Left lung (tissue), 10 donors: ENCODE data around the gene PRR19. TPM values are rescaled to one million over a fixed set of nuclear protein-coding genes. Genes with fewer than 3 reads are reported as not detected.
"Not testable (repeated sequence)": the region's sequence is repeated elsewhere in the genome, so short reads cannot be mapped to it uniquely, and the experiment has no call there.

Experiments used
- ATAC-seq: fragments of 200-7000 bp; cut with Tn5 transposase; one replicate; pipeline ENCODE4 v1.9.1; 2020; ENCODE audit warnings: moderate library complexity
- DNase-seq, 4 donors: peaks; one replicate each; pipeline ENCODE4 v3.0.0-alpha.2; 2013 to 2020
- H3K27ac ChIP-seq, 2 donors: fragments of 200-600 bp; sonication (generic) in 1 of 2; one replicate each; pipeline versions ENCODE4 v1.5.0 to v1.8.0; 2020 to 2021
- H3K27me3 ChIP-seq, 2 donors: fragments of 200-600 bp; sonication (generic) in 1 of 2; one replicate each; pipeline versions ENCODE4 v1.5.0 to v1.8.0; 2020 to 2021
- H3K36me3 ChIP-seq, 2 donors: fragments of 200-600 bp; sonication (generic) in 1 of 2; one replicate each; pipeline versions ENCODE4 v1.5.0 to v1.8.0; 2020 to 2021
- H3K4me1 ChIP-seq, 2 donors: fragments of 200-600 bp; one replicate each; pipeline ENCODE4 v1.8.0; 2021
- H3K4me3 ChIP-seq, 2 donors: fragments of 200-600 bp; sonication (generic) in 1 of 2; one replicate each; pipeline versions ENCODE4 v1.5.0 to v1.8.0; 2020 to 2021; ENCODE audit warnings: mild to moderate bottlenecking in 1 of 2
- H3K9me3 ChIP-seq, 2 donors: fragments of 200-600 bp; sonication (generic) in 1 of 2; one replicate each; pipeline versions ENCODE4 v1.5.0 to v1.8.0; 2020 to 2021
- CTCF ChIP-seq, 2 donors: fragments of 200-600 bp; sonication (generic) in 1 of 2; IDR thresholded peaks; one replicate each; pipeline versions ENCODE4 v1.5.0 to v1.8.0; 2021; ENCODE audit warnings: antibody characterized with exemption in 2 of 2
- intact Hi-C, 2 donors: fragments of 100-400 bp; cut with DNase I; formaldehyde crosslinking; loops; one replicate each; pipeline versions ENCODE4 v1.11.2 to v1.14.2; 2022
- polyA plus RNA-seq, 6 donors: library from polyadenylated mRNA; unstranded; fragments of 120-200 nt; gene quantifications; one replicate each; pipeline ENCODE4 v1.2.1, GENCODE V29; 2013; ENCODE audit not compliant: insufficient read length in 6 of 6
- total RNA-seq, 2 donors: library from RNA; stranded (reverse); fragmentation: NEBNext Ultra II Directional; extraction: Animal tissue kit (Norgen Biotek cat#: 25700); gene quantifications; one replicate each; pipeline ENCODE4 v1.2.1, GENCODE V29; 2021
- donor health status: DM: no; HTN: yes; CAD: no.
- donor health status: DM: no; HTN: no; CAD: no.

Gene PRR19
- total and polyA plus RNA-seq, 8 donors, result 1.1 to 2.6 (median 1.4) TPM

DNA sequence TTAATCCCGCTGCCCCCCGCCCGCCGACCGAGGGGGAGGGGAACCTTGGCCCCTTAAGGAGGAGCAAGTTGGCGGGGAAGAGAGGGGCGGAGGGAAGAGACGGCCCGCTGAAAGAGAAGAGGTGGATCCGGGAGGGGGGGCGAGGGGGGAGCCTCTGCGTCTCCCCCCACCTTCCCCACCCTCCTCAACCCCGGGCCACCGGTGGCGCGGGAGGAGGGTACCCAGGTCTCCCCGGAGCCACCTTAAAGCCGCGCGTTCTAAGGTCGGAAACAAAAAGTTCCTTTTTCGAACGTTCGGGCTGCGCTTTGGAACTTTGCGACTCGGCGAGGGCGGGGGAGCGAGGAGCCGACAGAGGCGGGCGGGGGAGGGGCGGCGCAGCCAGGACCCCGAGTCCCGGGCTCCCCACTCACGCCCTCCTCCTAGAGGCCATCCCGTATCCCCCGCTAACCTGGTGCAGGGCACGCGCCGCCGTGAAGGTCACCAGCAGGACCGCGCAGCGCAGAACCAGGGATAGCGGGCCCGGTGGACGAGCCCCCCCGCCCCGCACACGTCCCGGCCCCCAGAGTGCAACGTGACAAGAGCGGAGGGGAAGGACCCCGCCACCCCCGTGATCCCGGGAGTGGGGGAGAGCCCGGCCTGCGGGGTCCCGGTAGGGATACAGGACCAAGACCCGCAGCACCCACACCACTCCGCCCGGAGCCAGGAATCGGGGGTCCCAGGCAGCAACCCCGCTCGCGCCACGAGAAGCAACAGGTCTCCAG is 47.7 kb upstream of the PRR19 start:
- Histone ChIP-seq H3K9me3 (no peaks in the 10 kb centered on the region), H3K36me3 (peaks cover 0 to 11% of the 10 kb centered on the region in 2 donors), H3K27me3 (peaks cover 0 to 19% of the 10 kb centered on the region in 2 donors), H3K27ac (peak overlapping the region; percentile 95 to 98), H3K4me3 (peak overlapping the region; percentile 98 to 100), H3K4me1 (peaks cover 24 to 51% of the 10 kb centered on the region in 2 donors)
- intact Hi-C loops, result loop anchor here in 1 of 2 donors (5.0 kb wide), 1 partner anchor 33 kb away; no protein-coding TSS in a partner anchor
- ATAC-seq (peak; percentile 39), DNase-seq (peak; percentile 84 to 91 (median 84))
- no peak for TF ChIP-seq CTCF (IDR thresholded peaks at IDR 0.05)

DNA sequence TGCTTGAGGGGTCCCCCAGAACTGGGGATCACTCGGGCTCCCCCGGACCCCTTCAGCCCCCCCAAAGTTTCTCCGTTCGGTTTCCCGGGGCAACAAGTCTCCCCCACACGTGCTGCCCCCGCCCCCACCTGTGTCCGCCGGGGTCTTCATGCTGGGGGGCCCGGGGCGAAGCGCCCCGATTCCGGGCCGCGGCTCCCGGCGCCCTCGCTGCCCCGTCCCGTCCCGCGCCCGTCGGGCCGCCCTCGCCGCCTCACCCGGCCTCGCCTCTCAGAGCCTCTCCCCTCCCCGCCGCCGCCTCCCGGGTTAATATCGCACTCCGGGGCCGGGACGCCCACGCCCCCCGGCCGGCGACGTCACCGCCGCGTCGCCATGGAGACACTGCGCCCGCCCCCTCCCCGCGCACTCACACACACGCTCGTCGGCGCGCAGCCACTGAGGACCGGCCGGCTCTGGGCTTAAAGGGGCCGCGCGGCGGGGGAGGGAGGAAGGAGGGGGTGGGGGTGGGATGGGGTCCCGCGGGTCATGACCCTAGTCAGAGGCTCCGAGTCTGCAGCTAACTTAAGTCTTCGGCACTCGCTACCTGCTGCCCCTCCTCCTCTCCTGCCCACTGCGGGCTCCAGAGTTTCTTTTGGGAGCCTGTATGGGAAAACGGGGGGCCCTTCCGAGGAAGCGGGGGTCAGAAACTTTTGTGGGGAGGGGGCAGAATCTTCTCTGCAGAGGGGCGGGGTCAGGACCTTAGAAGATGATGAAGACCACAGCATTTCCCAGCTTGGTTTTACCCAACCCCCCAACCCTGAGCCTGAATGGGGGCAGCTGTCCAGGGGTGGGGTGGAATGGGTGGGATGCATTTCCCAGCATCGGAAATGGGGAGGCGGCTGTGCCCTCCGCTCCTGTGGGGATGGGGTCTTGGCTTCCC is 46.8 kb upstream of the PRR19 start, which contains the start of gene ERF:
ERF (minus strand) TSS at position 279 of the 916 bp plus-strand sequence; CDS start at position 150, 129 bp downstream.
- H3K4me3 ChIP-seq, result peak within 1 kb of the TSS; percentile 98 to 100
- intact Hi-C loops, result loop anchor here in 1 of 2 donors (5.0 kb wide), 1 partner anchor 32 kb away; no protein-coding TSS in a partner anchor
- peaks cover 24 to 49% of the 10 kb centered on the region in 2 donors for H3K4me1 ChIP-seq
- H3K27ac ChIP-seq, result peak within 1 kb of the TSS; percentile 95 to 98
- peaks cover 0 to 3% of the 10 kb centered on the region in 2 donors for H3K36me3 ChIP-seq
- H3K9me3 ChIP-seq, result no peaks in the 10 kb centered on the region
- DNase-seq, result peak; percentile 94 to 98 (median 95)
- peak in 1 of 2 donors; percentile 14 for TF ChIP-seq CTCF (IDR thresholded peaks at IDR 0.05)
- peaks cover 0 to 19% of the 10 kb centered on the region in 2 donors for H3K27me3 ChIP-seq
- ATAC-seq, result peak; percentile 83

DNA sequence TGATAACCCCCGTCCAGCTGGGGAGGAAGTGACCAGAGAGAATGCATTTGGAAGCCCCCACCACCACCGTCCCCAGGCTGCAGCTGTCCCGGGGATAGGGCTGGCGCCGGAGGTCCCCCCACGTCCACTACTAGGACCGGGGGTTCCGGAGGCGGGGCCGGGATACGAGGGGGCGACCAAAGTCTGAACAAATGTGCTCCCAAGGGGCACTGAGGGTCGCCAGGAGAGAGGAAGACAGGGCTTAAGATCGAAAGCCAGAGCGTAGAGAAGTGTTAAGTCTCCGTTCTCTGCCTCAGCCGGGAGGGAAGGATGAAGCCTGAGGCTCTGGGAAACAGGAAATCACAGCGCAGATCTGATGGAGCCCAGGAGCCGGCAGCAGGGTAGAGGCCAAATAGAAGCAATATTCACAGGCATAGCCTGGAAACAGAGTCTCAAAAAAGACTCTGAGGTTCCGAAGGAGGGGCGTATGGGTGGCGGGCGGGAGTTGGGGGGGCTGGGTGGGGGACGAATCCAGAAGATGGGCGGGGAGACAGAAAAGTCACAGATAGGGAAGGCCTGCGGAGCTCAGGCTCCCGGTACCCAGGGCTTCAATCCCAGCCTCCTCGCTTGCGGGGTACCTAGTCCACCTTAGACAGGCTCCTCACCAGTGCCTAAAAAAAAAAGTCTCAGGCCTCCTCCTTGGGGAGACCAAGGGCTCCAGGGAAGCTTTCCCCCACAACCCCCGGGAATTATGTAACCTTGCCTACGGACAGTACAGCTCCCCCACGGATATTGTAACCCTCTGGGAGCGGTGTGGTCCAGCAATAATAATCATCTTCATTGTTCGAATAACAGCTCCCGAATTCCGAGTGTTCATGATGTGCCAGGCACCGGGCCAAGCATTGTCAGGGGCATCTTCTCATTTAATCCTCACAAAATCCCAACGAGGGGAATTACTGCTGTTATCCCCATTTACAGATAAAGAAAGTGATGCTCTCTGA is 45.9 kb upstream of the PRR19 start:
- peak in 2 of 4 donors; percentile 47 to 64 for DNase-seq
- H3K27me3 ChIP-seq, result peaks cover 0 to 19% of the 10 kb centered on the region in 2 donors
- H3K9me3 ChIP-seq, result no peaks in the 10 kb centered on the region
- peaks cover 16 to 39% of the 10 kb centered on the region in 2 donors for H3K4me1 ChIP-seq
- H3K4me3 ChIP-seq, result peak overlapping the region; percentile 98 to 100
- intact Hi-C loops, result no loop called here
- peak; percentile 10 for ATAC-seq
- H3K27ac ChIP-seq, result peak overlapping the region; percentile 95 to 98
- no peak for TF ChIP-seq CTCF (IDR thresholded peaks at IDR 0.05)
- H3K36me3 ChIP-seq, result no peaks in the 10 kb centered on the region

DNA sequence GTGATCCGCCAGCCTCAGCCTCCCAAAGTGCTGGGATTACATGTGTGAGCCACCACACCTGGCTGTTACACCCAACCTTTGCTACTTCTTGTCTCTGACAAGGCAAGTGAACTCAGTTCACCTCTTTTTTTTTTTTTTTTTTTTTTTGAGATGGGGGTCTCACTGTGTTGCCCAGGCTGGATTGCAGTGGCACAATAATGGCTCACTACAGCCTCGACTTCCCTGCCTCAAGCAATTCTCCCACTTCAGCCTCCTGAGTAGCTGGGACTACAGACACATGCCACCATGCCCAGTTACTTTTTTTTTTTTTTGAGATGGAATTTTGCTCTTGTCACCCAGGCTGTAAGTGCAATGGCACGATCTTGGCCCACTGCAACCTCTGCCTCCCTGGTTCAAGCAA is 44.1 kb upstream of the PRR19 start:
- intact Hi-C loops, H3K36me3 ChIP-seq, H3K9me3 ChIP-seq, ATAC-seq, H3K4me3 ChIP-seq, H3K27ac ChIP-seq, DNase-seq: not testable (repeated sequence)
- H3K27me3 ChIP-seq, result peaks cover 0 to 19% of the 10 kb centered on the region in 2 donors
- peaks cover 2 to 22% of the 10 kb centered on the region in 2 donors for H3K4me1 ChIP-seq

DNA sequence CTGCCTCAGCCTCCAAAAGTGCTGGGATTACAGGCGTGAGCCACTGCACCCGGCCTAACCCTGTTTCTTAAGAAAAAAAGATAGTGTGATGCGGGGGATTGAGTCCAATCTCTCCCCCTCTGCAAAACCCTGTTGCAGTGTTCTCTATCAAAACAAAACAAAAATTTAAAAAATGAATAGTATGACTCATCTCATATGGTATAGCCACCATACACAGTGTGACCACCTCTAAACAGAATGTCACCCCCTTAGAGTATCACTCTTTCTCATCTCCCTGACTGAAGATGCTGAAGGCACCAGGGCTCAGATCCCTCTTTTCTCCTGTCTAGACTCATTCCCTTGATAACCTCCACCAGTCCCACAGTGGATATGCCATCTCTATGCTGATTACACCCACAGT is 40.2 kb upstream of the PRR19 start:
- DNase-seq (no peak), ATAC-seq (no peak)
- intact Hi-C loops, result no loop called here
- no peak for TF ChIP-seq CTCF (IDR thresholded peaks at IDR 0.05)
- Histone ChIP-seq H3K4me1 (peaks cover 0 to under 1% of the 10 kb centered on the region in 2 donors), H3K4me3 (no peak overlapping the region), H3K27me3 (peaks cover 0 to 5% of the 10 kb centered on the region in 2 donors), H3K27ac (no peak overlapping the region), H3K9me3 (no peaks in the 10 kb centered on the region), H3K36me3 (no peaks in the 10 kb centered on the region)

DNA sequence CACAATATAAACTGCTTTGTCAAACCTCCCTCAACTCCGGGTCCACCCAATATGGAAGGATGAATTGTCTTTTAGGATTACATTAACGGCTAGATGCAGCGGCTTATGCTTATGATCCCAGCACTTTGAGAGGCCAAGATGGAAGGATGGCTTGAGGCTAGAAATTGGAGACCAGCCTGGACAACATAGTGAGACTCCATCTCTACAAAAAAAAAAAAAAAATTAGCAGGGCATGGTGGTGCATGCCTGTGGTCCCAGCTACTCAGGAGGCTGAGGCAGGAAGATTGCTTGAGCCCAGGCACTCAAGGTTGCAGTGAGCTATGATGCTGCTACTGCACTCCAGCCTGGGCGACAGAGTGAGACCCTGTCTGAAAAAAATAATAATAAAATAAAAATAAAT is 35.8 kb upstream of the PRR19 start:
- ATAC-seq, H3K9me3 ChIP-seq, DNase-seq, H3K4me3 ChIP-seq, H3K27me3 ChIP-seq, intact Hi-C loops, H3K36me3 ChIP-seq, H3K27ac ChIP-seq: not testable (repeated sequence)
- peaks cover 6 to 23% of the 10 kb centered on the region in 2 donors for H3K4me1 ChIP-seq

DNA sequence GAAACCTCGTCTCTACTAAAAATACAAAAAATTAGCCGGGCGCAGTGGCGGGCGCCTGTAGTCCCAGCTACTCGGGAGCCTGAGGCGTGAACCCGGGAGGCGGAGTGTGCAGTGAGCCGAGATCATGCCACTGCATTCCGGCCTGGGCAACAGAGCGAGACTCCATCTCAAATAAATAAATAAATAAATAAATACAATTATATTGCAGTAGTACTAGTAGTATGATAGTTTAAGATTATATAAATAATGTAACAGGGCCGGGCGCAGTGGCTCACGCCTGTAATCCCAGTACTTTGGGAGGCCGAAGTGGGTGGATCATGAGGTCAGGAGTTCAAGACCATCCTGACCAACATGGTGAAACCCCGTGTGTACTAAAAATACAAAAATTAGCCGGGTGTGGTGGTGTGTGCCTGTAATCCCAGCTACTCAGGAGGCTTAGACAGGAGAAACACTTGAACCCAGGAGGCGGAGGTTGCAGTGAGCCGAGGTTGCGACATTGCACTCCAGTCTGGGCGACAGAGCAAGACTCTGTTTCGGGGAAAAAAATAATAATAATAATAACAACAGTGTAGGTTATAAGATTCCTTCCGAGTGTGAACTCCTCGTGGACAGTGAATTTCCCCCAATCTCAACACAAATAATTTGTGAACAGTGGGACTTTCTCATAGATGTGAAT is 34.9 kb upstream of the PRR19 start:
- H3K36me3 ChIP-seq, DNase-seq, H3K9me3 ChIP-seq, intact Hi-C loops, H3K4me3 ChIP-seq, ATAC-seq, H3K27me3 ChIP-seq: not testable (repeated sequence)
- peak overlapping the region in 1 of 2 donors; percentile 96 for H3K27ac ChIP-seq
- H3K4me1 ChIP-seq, result peaks cover 7 to 33% of the 10 kb centered on the region in 2 donors
